GM20000 (cell line): ENCODE results near the gene SON.

Source experiments
- DNase-seq: peaks from one replicate; pipeline ENCODE4 v3.0.0; 2012; ENCODE audit warnings: low spot score
- TF ChIP-seq, protein P1 (sequence below): IDR thresholded peaks from 2 replicates; pipeline ENCODE4 v1.5.1; 2012; ENCODE audit warnings: mild to moderate bottlenecking, control low read depth; ENCODE audit errors: extremely low read depth, missing control alignments

SON gene

DNA sequence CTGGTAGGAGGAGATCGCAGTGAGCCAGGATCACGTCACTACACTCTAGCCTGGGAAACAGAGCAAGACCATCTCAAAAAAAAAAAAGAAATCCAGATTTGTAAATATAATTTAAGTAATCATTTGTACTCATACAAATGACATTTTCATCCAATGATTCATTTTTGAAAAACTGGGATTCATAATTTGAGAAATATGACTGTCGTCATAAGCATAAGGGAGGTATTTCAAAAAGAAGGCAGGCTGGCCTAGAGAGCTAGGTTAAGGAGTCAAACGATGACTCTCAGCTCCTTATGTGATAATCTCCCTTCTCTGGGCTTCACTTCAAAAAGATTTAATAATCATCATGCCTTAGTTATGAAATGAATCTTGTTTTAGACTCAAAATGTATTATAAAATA, 3.2 kb upstream of the SON start:
- TF ChIP-seq, protein P1, sequence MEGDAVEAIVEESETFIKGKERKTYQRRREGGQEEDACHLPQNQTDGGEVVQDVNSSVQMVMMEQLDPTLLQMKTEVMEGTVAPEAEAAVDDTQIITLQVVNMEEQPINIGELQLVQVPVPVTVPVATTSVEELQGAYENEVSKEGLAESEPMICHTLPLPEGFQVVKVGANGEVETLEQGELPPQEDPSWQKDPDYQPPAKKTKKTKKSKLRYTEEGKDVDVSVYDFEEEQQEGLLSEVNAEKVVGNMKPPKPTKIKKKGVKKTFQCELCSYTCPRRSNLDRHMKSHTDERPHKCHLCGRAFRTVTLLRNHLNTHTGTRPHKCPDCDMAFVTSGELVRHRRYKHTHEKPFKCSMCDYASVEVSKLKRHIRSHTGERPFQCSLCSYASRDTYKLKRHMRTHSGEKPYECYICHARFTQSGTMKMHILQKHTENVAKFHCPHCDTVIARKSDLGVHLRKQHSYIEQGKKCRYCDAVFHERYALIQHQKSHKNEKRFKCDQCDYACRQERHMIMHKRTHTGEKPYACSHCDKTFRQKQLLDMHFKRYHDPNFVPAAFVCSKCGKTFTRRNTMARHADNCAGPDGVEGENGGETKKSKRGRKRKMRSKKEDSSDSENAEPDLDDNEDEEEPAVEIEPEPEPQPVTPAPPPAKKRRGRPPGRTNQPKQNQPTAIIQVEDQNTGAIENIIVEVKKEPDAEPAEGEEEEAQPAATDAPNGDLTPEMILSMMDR = no peak
- no peak for DNase-seq

DNA sequence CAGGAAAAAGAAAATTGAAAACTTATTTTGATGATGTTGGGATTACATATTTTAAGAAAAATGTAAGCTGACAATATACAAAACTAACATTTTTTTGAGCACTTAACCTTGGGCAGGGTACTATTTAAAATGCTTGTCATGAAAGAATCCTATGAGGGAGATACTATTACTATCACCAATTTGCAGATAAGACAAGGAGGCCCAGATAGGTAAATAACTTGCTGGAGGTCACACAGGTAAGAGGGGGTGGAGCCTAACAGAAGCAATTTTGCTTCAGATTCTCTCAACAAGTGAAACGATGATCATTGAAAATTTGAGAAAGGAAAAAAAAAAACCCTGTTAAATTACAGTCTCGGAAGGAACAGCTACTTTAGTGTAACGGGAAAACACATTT, 2.1 kb upstream of the SON start:
- no peak for DNase-seq
- TF ChIP-seq, protein P1 = no peak

DNA sequence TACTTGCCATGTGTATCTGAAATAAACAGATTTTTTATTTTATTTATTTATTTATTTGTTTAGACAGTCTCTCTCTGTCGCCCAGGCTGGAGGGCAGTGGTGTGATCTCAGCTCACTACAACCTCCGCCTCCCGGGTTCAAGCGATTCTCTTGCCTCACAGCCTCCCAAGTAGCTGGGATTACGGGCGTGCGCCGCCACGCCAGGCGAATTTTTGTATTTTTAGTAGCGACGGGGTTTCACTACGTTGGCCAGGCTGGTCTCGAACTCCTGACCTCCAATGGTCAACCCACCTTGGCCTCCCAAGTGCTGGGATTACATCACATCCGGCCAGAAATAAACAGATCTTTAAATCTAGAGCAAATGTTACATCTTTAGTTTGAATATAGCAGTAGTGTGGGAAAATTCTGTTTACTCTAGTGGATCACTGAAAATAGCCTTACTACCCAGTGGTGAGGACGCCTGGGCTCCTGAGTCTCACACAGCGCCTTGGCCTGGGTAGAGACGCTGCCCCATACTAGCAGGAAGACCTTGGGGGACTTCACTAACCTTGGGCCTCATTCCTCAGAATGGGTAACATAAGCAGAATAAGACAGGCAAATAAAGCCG, 1.6 kb upstream of the SON start:
- peak; percentile 15 for DNase-seq
- TF ChIP-seq, protein P1 = no peak

DNA sequence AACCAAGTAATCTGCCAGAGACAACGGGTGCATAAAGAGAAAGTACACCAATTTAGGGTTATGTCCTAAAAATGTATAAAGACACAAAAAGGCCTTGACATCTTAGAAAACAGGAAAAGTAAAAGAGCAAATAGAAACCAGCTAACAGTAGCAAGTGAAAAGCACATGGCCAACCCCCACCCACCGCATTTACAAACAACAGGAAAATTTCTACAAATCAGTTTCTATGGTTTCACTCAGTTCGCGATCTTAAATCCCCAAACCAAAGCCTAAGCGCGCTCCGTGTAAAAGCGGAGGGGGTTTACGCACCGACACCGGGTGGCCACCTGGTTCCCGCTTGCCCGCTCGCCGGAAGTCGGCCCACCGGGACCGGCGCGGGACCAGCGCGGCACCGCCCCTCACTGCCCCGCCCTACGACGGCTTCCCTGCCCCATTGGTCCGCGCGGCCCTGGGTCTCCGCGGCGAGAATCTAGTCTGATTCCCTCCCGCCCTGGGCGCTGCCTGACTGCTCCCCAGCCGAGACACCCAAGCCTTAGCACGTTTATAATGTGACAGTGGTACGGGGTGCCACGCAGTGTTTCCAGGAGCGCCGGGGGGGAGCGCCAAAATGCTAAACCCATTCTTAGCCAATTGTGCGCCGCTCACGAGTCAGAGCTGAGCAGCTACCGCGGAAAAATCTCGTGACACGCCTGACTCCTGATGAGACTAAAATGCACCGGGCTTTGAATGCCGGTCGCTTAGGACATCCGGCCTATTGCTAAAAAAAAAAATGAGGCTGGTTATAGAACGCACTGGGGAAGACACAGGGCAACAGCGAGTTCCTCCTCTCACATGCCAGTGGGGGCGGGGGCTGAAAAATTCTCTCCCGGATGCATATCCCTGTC, 840 bp upstream of the SON start, which contains the start of gene GART:
TSS of gene GART (minus strand) at position 362 of the 884 bp plus-strand sequence. CDS start 2,802 bp downstream, outside the sequence.
- TF ChIP-seq, protein P1 = no peak
- DNase-seq = peak; percentile 82

DNA sequence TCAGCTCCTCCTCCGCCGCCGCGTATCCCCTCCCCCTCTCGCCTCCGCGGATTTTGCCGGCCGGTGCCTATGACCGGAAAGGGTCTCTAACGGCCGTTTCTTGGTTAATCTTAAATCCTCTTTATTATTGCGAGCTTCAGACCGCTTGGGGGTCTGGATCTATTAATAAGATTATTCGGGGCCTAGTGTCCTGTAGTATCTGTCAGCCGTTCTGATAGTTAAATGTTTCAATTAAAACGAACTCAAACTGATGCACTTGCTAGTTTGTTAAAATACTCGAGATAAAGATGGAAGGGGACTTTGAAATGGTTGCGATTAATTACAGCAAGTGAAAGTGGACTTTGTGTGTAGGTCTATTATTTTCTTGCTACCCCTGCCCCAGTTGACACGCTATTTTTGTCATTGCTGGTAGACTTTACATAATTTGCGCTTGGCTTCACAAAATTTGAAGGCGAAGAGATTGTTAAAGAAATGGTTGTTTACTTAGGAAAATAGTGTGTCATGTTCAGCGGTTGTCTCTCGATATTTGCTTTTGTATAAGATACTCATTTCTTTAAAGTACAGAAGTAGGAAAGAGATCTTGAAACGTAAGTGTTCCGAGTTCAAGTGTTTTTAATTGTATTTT, 779 bp downstream of the SON start:
- TF ChIP-seq, protein P1 = no peak
- peak; percentile 53 for DNase-seq

DNA sequence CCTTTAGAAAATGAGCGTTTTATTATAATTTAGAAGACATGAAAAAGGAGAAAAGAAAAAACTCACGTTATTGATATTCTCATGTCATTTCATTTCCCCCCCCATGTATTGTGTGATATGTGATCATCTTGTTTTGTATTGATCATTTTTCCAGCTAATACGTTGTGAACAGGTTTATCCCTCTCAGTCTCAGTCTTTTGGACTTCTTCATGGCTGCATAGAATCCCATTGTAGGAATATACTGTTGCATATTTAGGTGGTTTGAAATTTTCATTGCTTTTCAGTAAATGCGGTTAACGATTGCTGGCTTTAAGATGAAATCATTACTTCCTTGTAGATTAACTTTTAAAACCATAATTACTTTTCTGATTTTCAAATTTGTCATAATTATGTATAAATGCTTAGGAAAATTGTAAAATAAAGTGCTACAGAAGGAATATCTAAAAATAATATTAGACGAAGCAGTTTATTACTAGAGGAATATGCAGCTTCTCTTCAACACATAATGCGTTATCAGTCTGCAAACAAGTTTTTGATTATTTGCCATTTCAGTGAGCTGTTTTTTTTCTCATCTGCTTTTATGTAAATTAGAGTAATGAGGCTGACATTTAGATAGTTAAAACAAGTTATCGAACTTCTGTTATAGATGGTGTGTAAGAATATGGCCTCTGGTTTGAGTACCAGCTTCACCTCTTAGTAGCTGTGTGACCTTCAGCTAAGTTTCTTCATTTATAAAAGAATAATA, 1.8 kb downstream of the SON start:
- no peak for DNase-seq
- TF ChIP-seq, protein P1 = no peak
